COLO668 (cell line): ENCODE measurements around the gene ACSM5.
"Not testable (repeated sequence)": the region's sequence is repeated elsewhere in the genome, so short reads cannot be mapped to it uniquely, and the experiment has no call there.

ENCODE experiments used
- DNase-seq: peaks from one replicate; lab custom pipeline; 2025; ENCODE audit not compliant: unreplicated experiment; lab: John Stamatoyannopoulos, UW

ACSM5 gene

GRCh38 chr16:20441859-20442258, 32.5 kb downstream of the ACSM5 start:
- DNase-seq: not testable (repeated sequence)

GRCh38 chr16:20446652-20447393, 37.5 kb downstream of the ACSM5 start:
- DNase-seq: not testable (repeated sequence)

- not testable (repeated sequence) for DNase-seq
Observed at GRCh38 chr16:20451364-20451763, 42.0 kb downstream of the ACSM5 start, which contains the start of gene ACSM2A. Gene ACSM2A, plus strand, starts transcription at chr16:20451521. Its CDS starts 8,594 bp downstream, at chr16:20460115.

- DNase-seq: not testable (repeated sequence)
Observed at GRCh38 chr16:20453633-20454032, 44.3 kb downstream of the ACSM5 start.

GRCh38 chr16:20459227-20459626, 49.9 kb downstream of the ACSM5 start:
- DNase-seq: not testable (repeated sequence)

- not testable (repeated sequence) for DNase-seq
Observed at GRCh38 chr16:20460313-20460712, 51.0 kb downstream of the ACSM5 start.

GRCh38 chr16:20468954-20469353, 59.6 kb downstream of the ACSM5 start:
- DNase-seq: not testable (repeated sequence)

GRCh38 chr16:20469930-20470329, 60.6 kb downstream of the ACSM5 start:
- not testable (repeated sequence) for DNase-seq

GRCh38 chr16:20470732-20471131, 61.4 kb downstream of the ACSM5 start:
- not testable (repeated sequence) for DNase-seq

- not testable (repeated sequence) for DNase-seq
Observed at GRCh38 chr16:20477188-20477744, 67.9 kb downstream of the ACSM5 start.

GRCh38 chr16:20483989-20484388, 74.7 kb downstream of the ACSM5 start:
- DNase-seq: not testable (repeated sequence)

- DNase-seq: no peak
Observed at GRCh38 chr16:20484726-20485125, 75.4 kb downstream of the ACSM5 start.

- no peak for DNase-seq
Observed at GRCh38 chr16:20485408-20485807, 76.1 kb downstream of the ACSM5 start.
